Measurements from ENCODE around the gene PROZ.

Gene PROZ

GRCh38 chr13:113207890-113208420 lies 49.5 kb downstream of the PROZ start:
- Histone ChIP-seq H3K4me1 (ENCODE audit: insufficient read depth, low read length) (peaks cover 57% of the 10 kb centered on the region), H3K9ac (ENCODE audit: low read length) (peak overlapping the region; percentile 63), H3K27me3 (ENCODE audit: control insufficient read depth in 1 of 2, insufficient read depth in 2 of 2, low read length in 2 of 2) (no peaks in the 10 kb centered on the region), H3K4me3 (ENCODE audit: low read depth in 1 of 2, low read length in 2 of 2) (peak overlapping the region; percentile 70 to 92), H3K36me3 (ENCODE audit: insufficient read depth, low read length) (no peaks in the 10 kb centered on the region), H3K9me3 (ENCODE audit: low read length) (no peaks in the 10 kb centered on the region), H3K27ac (ENCODE audit: low read depth, low read length) (peak overlapping the region; percentile 92)

GRCh38 chr13:113208421-113209335 lies 50.2 kb downstream of the PROZ start, which contains the start of gene PCID2:
Gene PCID2, minus strand, starts transcription at chr13:113208669. Its CDS starts 35 bp downstream, at chr13:113208634.
- no peaks in the 10 kb centered on the region for H3K27me3 ChIP-seq (ENCODE audit: control insufficient read depth in 1 of 2, insufficient read depth in 2 of 2, low read length in 2 of 2)
- peak within 1 kb of the TSS; percentile 70 to 92 for H3K4me3 ChIP-seq (ENCODE audit: low read depth in 1 of 2, low read length in 2 of 2)
- H3K27ac ChIP-seq (ENCODE audit: low read depth, low read length): peak within 1 kb of the TSS; percentile 92
- H3K36me3 ChIP-seq (ENCODE audit: insufficient read depth, low read length): no peaks in the 10 kb centered on the region
- H3K9ac ChIP-seq (ENCODE audit: low read length): peak within 1 kb of the TSS; percentile 63
- H3K4me1 ChIP-seq (ENCODE audit: insufficient read depth, low read length): peaks cover 50% of the 10 kb centered on the region
- H3K9me3 ChIP-seq (ENCODE audit: low read length): no peaks in the 10 kb centered on the region

- H3K4me1 ChIP-seq (ENCODE audit: insufficient read depth, low read length): peaks cover 43% of the 10 kb centered on the region
- no peaks in the 10 kb centered on the region for H3K27me3 ChIP-seq (ENCODE audit: control insufficient read depth in 1 of 2, insufficient read depth in 2 of 2, low read length in 2 of 2)
- H3K9me3 ChIP-seq (ENCODE audit: low read length): no peaks in the 10 kb centered on the region
- peak within 1 kb of the TSS; percentile 46 for H3K9ac ChIP-seq (ENCODE audit: low read length)
- peak within 1 kb of the TSS; percentile 70 to 92 for H3K4me3 ChIP-seq (ENCODE audit: low read depth in 1 of 2, low read length in 2 of 2)
- H3K27ac ChIP-seq (ENCODE audit: low read depth, low read length): peak within 1 kb of the TSS; percentile 92
- H3K36me3 ChIP-seq (ENCODE audit: insufficient read depth, low read length): no peaks in the 10 kb centered on the region
These were observed 50.9 kb downstream of the PROZ start, which contains the start of gene CUL4A for GRCh38 chr13:113209336-113209758. Gene CUL4A, plus strand, starts transcription at chr13:113209613. Its CDS starts 15 bp downstream, at chr13:113209628.

GRCh38 chr13:113209759-113210421 lies 51.4 kb downstream of the PROZ start:
- no peaks in the 10 kb centered on the region for H3K27me3 ChIP-seq (ENCODE audit: control insufficient read depth in 1 of 2, insufficient read depth in 2 of 2, low read length in 2 of 2)
- peak overlapping the region; percentile 70 for H3K27ac ChIP-seq (ENCODE audit: low read depth, low read length)
- H3K36me3 ChIP-seq (ENCODE audit: insufficient read depth, low read length): no peaks in the 10 kb centered on the region
- peak overlapping the region; percentile 64 to 65 for H3K4me3 ChIP-seq (ENCODE audit: low read depth in 1 of 2, low read length in 2 of 2)
- peaks cover 40% of the 10 kb centered on the region for H3K4me1 ChIP-seq (ENCODE audit: insufficient read depth, low read length)
- H3K9me3 ChIP-seq (ENCODE audit: low read length): no peaks in the 10 kb centered on the region
- H3K9ac ChIP-seq (ENCODE audit: low read length): peak overlapping the region; percentile 20

GRCh38 chr13:113210833-113211232 lies 52.4 kb downstream of the PROZ start:
- peaks cover 40% of the 10 kb centered on the region for H3K4me1 ChIP-seq (ENCODE audit: insufficient read depth, low read length)

GRCh38 chr13:113211774-113212173 lies 53.3 kb downstream of the PROZ start:
- no peak overlapping the region for H3K9ac ChIP-seq (ENCODE audit: low read length)
- H3K27ac ChIP-seq (ENCODE audit: low read depth, low read length): no peak overlapping the region
- no peaks in the 10 kb centered on the region for H3K36me3 ChIP-seq (ENCODE audit: insufficient read depth, low read length)
- no peaks in the 10 kb centered on the region for H3K27me3 ChIP-seq (ENCODE audit: control insufficient read depth in 1 of 2, insufficient read depth in 2 of 2, low read length in 2 of 2)
- H3K9me3 ChIP-seq (ENCODE audit: low read length): no peaks in the 10 kb centered on the region
- peaks cover 40% of the 10 kb centered on the region for H3K4me1 ChIP-seq (ENCODE audit: insufficient read depth, low read length)
- H3K4me3 ChIP-seq (ENCODE audit: low read depth in 1 of 2, low read length in 2 of 2): no peak overlapping the region

More at GRCh38 chr13:113210833-113211232, 52.4 kb downstream of the PROZ start:
- H3K9ac ChIP-seq (ENCODE audit: low read length): no peak overlapping the region
- no peak overlapping the region for H3K27ac ChIP-seq (ENCODE audit: low read depth, low read length)
- H3K36me3 ChIP-seq (ENCODE audit: insufficient read depth, low read length): no peaks in the 10 kb centered on the region
- no peak overlapping the region for H3K4me3 ChIP-seq (ENCODE audit: low read depth in 1 of 2, low read length in 2 of 2)
- no peaks in the 10 kb centered on the region for H3K9me3 ChIP-seq (ENCODE audit: low read length)
- no peaks in the 10 kb centered on the region for H3K27me3 ChIP-seq (ENCODE audit: control insufficient read depth in 1 of 2, insufficient read depth in 2 of 2, low read length in 2 of 2)

- no peaks in the 10 kb centered on the region for H3K27me3 ChIP-seq (ENCODE audit: control insufficient read depth in 1 of 2, insufficient read depth in 2 of 2, low read length in 2 of 2)
- H3K9me3 ChIP-seq (ENCODE audit: low read length): no peaks in the 10 kb centered on the region
- peaks cover 19% of the 10 kb centered on the region for H3K36me3 ChIP-seq (ENCODE audit: insufficient read depth, low read length)
- H3K27ac ChIP-seq (ENCODE audit: low read depth, low read length): no peak overlapping the region
- peaks cover 26% of the 10 kb centered on the region for H3K4me1 ChIP-seq (ENCODE audit: insufficient read depth, low read length)
- no peak overlapping the region for H3K9ac ChIP-seq (ENCODE audit: low read length)
- H3K4me3 ChIP-seq (ENCODE audit: low read depth in 1 of 2, low read length in 2 of 2): peak overlapping the region in 1 of 2 donors; percentile 32
These were observed 58.0 kb downstream of the PROZ start for GRCh38 chr13:113216254-113217048.

- Histone ChIP-seq H3K27ac (ENCODE audit: low read depth, low read length) (no peak overlapping the region), H3K9ac (ENCODE audit: low read length) (no peak overlapping the region), H3K9me3 (ENCODE audit: low read length) (no peaks in the 10 kb centered on the region), H3K36me3 (ENCODE audit: insufficient read depth, low read length) (peaks cover 25% of the 10 kb centered on the region), H3K4me1 (ENCODE audit: insufficient read depth, low read length) (peaks cover 26% of the 10 kb centered on the region), H3K27me3 (ENCODE audit: control insufficient read depth in 1 of 2, insufficient read depth in 2 of 2, low read length in 2 of 2) (no peaks in the 10 kb centered on the region), H3K4me3 (ENCODE audit: low read depth in 1 of 2, low read length in 2 of 2) (no peak overlapping the region)
These were observed 60.1 kb downstream of the PROZ start for GRCh38 chr13:113218586-113218985.

- peaks cover 26% of the 10 kb centered on the region for H3K4me1 ChIP-seq (ENCODE audit: insufficient read depth, low read length)
- no peak overlapping the region for H3K4me3 ChIP-seq (ENCODE audit: low read depth in 1 of 2, low read length in 2 of 2)
- no peak overlapping the region for H3K9ac ChIP-seq (ENCODE audit: low read length)
- H3K27ac ChIP-seq (ENCODE audit: low read depth, low read length): no peak overlapping the region
- H3K9me3 ChIP-seq (ENCODE audit: low read length): no peaks in the 10 kb centered on the region
- peaks cover 29% of the 10 kb centered on the region for H3K36me3 ChIP-seq (ENCODE audit: insufficient read depth, low read length)
- H3K27me3 ChIP-seq (ENCODE audit: control insufficient read depth in 1 of 2, insufficient read depth in 2 of 2, low read length in 2 of 2): no peaks in the 10 kb centered on the region
These were observed 61.0 kb downstream of the PROZ start for GRCh38 chr13:113219256-113219940.

- peaks cover 21% of the 10 kb centered on the region for H3K4me1 ChIP-seq (ENCODE audit: insufficient read depth, low read length)
- H3K9me3 ChIP-seq (ENCODE audit: low read length): no peaks in the 10 kb centered on the region
- H3K9ac ChIP-seq (ENCODE audit: low read length): no peak overlapping the region
- no peaks in the 10 kb centered on the region for H3K27me3 ChIP-seq (ENCODE audit: control insufficient read depth in 1 of 2, insufficient read depth in 2 of 2, low read length in 2 of 2)
- H3K4me3 ChIP-seq (ENCODE audit: low read depth in 1 of 2, low read length in 2 of 2): no peak overlapping the region
- H3K27ac ChIP-seq (ENCODE audit: low read depth, low read length): no peak overlapping the region
- H3K36me3 ChIP-seq (ENCODE audit: insufficient read depth, low read length): peaks cover 29% of the 10 kb centered on the region
These were observed 61.7 kb downstream of the PROZ start for GRCh38 chr13:113220141-113220598.
